GM12874 (cell line): Measurements from ENCODE around the gene NOL9.

ENCODE experiments used
- TF ChIP-seq, protein P1 (sequence below): IDR thresholded peaks from 2 replicates; pipeline ENCODE4 v1.5.1; 2011; ENCODE audit warnings: low read depth, mild to moderate bottlenecking, control low read depth, low read length, moderate library complexity; ENCODE audit not compliant: insufficient read depth

Gene NOL9

DNA sequence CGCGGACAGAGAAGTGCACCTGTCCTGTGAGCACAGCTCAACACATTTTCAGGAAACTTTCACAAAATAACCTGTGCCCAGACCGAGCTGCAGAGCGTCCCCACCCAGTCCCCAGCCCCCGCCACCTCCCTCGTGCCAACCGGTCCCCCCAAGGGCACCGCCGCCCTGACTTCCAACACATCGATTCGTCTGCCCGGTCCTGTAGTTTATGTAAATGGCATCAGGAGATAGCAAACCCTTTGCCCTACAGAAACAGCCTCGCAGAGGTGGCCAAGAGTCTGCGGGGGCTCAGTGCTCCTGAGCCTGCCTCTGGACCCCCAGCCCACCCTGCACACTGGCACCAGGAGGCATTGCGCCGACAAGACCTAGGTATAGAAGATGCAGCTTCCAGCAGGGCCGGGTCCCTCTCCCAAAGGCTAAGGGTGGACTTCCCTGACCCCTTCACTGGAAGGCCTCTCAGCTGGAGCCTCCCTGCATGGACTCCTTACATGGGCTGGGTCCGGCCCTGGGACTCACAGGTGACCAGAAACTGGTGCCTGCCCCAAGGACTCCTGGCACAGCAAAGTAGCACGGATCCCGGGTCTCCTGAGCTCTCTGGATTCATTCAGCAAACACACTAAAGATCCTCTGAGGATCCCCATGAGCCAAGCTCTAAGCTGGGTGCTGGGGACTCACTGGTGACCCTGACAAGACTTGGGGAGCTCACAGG, 56.3 kb downstream of the NOL9 start:
- TF ChIP-seq, protein P1, sequence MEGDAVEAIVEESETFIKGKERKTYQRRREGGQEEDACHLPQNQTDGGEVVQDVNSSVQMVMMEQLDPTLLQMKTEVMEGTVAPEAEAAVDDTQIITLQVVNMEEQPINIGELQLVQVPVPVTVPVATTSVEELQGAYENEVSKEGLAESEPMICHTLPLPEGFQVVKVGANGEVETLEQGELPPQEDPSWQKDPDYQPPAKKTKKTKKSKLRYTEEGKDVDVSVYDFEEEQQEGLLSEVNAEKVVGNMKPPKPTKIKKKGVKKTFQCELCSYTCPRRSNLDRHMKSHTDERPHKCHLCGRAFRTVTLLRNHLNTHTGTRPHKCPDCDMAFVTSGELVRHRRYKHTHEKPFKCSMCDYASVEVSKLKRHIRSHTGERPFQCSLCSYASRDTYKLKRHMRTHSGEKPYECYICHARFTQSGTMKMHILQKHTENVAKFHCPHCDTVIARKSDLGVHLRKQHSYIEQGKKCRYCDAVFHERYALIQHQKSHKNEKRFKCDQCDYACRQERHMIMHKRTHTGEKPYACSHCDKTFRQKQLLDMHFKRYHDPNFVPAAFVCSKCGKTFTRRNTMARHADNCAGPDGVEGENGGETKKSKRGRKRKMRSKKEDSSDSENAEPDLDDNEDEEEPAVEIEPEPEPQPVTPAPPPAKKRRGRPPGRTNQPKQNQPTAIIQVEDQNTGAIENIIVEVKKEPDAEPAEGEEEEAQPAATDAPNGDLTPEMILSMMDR = no peak

- TF ChIP-seq, protein P1 = no peak
Observed at GRCh38 chr1:6497215-6497866, 57.0 kb downstream of the NOL9 start.

DNA sequence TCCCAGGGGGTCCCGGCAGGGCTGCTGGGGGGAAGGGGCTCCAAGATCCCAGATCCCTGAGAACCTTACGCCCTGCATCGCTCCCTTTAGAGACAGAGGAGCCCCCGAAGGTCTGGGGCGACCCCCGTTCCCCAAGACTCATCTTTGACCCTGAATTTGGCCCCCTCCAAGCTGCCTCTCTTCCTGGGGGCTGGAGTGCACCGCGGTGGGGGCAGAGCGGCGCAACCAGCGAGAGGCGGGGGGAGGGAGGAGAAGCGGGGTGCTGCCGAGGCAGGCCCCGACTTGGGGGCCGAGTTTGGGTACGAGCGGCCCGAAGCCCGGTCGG, 57.5 kb downstream of the NOL9 start:
- TF ChIP-seq, protein P1 = no peak

DNA sequence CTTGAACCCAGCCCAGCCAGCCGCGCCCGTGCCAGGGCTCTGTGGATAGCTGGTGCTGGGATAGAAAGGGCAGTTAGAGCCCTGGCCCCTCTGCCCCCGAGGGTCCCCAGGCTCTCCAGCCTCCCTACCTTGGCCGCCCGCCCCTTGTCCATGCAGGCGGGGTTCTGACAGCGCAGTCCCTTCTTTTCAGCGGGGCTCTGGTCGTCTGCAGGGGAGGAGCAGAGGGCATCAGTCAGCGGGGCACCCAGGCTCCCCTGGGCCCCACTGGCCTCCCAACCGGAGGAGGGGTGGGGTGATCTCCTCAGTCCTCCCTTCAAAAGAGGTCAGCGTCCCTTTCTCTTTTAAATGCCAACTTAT, 58.0 kb downstream of the NOL9 start:
- TF ChIP-seq, protein P1 = no peak

DNA sequence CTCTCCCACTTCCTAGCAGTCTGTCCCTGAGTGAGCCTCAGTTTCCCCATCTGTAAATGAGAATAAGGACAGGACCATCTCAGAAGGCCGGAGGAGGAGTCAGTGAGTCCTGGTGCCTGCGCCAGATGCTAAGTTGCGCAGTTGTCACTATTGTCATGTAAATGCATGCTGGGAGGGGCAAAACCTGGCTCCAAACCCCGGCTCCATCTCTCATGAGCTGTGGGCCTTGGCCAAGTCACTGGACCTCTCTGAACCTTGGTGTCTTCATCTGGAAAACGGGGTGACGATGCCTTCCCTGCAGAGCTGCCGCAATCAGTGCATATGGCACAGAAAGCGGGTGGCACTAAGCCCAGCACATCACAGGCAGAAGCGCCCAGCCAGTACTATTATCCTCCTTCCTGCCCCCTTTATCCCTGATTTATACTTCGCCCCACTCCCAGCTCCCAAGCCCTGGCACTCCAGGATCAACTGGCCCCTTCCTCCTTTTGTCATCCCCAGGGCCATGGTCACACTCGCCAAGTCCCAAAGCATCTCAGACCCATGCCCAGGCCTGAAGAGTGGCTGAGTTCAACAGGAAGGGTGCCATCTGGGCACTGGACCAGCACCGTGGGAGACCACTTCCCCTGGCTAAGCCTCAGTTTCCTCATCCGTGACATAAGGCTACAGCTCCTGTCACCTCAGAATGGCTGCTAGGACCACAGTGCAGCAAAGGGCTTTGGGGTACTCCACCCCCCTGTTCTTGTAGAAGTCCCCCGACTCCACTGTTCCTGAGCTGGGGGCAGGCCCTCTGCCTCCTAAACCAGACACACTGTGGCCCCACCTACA, 58.6 kb downstream of the NOL9 start:
- TF ChIP-seq, protein P1 = no peak

- TF ChIP-seq, protein P1 = no peak
Observed at GRCh38 chr1:6495041-6495441, 59.3 kb downstream of the NOL9 start.

DNA sequence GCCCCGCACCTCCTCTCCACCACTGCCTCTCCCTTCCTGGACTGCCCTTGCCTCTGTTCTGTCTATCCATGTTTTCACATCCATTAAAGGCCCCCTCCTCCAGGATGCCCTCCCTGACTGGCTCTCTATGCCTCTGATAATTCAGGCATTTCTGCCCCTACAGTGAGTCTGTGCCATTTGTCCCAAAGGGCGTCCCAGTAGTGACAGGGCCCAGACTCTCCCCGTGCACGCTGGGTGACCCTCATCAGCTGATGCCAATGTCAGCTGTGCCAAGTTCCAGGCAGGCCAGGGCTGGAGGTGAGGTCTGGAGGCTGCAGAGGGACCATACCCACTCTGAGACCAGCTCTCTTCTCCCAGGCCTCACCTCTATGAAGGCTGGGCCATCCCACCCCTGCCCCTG, 59.7 kb downstream of the NOL9 start:
- TF ChIP-seq, protein P1 = no peak
